Heart right ventricle (tissue), 16 donors: ENCODE results near the gene NUDCD2. TPM values are rescaled to one million over a fixed set of nuclear protein-coding genes. Genes with fewer than 3 reads are reported as not detected.

Experiments used
- ATAC-seq, 8 donors: fragments of 200-7000 bp; cut with Tn5 transposase; one replicate each; pipeline ENCODE4 v1.9.1; 2020; ENCODE audit warnings: mild to moderate bottlenecking in 8 of 8, moderate library complexity in 8 of 8, moderate number of reproducible peaks in 1 of 8
- DNase-seq, 2 donors: peaks; one replicate each; pipeline ENCODE4 v3.0.0-alpha.2; 2020
- H3K27ac ChIP-seq, 10 donors: fragments of 200-600 bp; sonication (generic) in 2 of 10; one replicate each; pipeline versions ENCODE4 v1.5.0 to v1.8.0; 2020 to 2022; ENCODE audit warnings: mild to moderate bottlenecking in 3 of 10
- H3K27me3 ChIP-seq, 7 donors: fragments of 200-600 bp; one replicate each; pipeline ENCODE4 v1.8.0; 2021 to 2022; ENCODE audit warnings: mild to moderate bottlenecking in 2 of 7
- H3K36me3 ChIP-seq, 9 donors: fragments of 200-600 bp; sonication (generic) in 1 of 9; one replicate each; pipeline versions ENCODE4 v1.5.0 to v1.8.0; 2020 to 2022; ENCODE audit warnings: mild to moderate bottlenecking in 2 of 9
- H3K4me1 ChIP-seq, 9 donors: fragments of 200-600 bp; sonication (generic) in 1 of 9; one replicate each; pipeline versions ENCODE4 v1.5.0 to v1.8.0; 2020 to 2022; ENCODE audit warnings: mild to moderate bottlenecking in 4 of 9
- H3K4me3 ChIP-seq, 10 donors: fragments of 200-600 bp; sonication (generic) in 2 of 10; one replicate each; pipeline versions ENCODE4 v1.5.0 to v1.8.0; 2020 to 2022; ENCODE audit warnings: mild to moderate bottlenecking in 7 of 10, moderate library complexity in 2 of 10
- H3K9me3 ChIP-seq, 11 donors: fragments of 200-600 bp in 10 of 11; sonication (generic) in 2 of 11; one replicate each; pipeline versions ENCODE4 v1.5.0 to v1.8.0; 2013 to 2022; ENCODE audit warnings: mild to moderate bottlenecking in 2 of 11, control low read depth in 1 of 11, moderate library complexity in 1 of 11
- CTCF ChIP-seq, 9 donors: fragments of 200-600 bp; sonication (generic) in 2 of 9; IDR thresholded peaks; one replicate each; pipeline versions ENCODE4 v1.5.0 to v1.8.0; 2021 to 2022; ENCODE audit warnings: antibody characterized with exemption in 9 of 9, mild to moderate bottlenecking in 5 of 9, moderate library complexity in 1 of 9
- WGBS, 2 donors: extraction: QIAGEN DNeasy Blood & Tissue Kit; methylation state at CpG; one replicate each; pipeline ENCODE4 v1.1.7; 2013; ENCODE audit warnings: inconsistent platforms in 1 of 2; 5-methylcytosine and 5-hydroxymethylcytosine counted together
- intact Hi-C, 10 donors: fragments of 100-400 bp; cut with DNase I; formaldehyde crosslinking; loops; one replicate each; pipeline versions ENCODE4 v1.11.1 to v1.14.2; 2022
- polyA plus RNA-seq, 2 donors: library from polyadenylated mRNA; stranded (reverse); fragments of 200-250 nt; gene quantifications; one replicate each; pipeline ENCODE4 v1.2.3, GENCODE V29; 2013
- total RNA-seq, 10 donors: library from RNA; stranded (reverse); fragmentation: NEBNext Ultra II Directional in 3 of 10; extraction: Animal tissue kit (Norgen Biotek cat#: 25700) in 3 of 10; gene quantifications; one replicate each; pipeline versions ENCODE4 v1.2.1 to v1.2.4, GENCODE V29; 2021 to 2023
- donor health status: Arrhythmogenic right ventricular cardiomyopathy.
- donor health status: ischemic (EF 13 %, LVEDD 7.1; RV severe dilation, severe dysfunction).
- donor health status: healthy with polysubstance abuse.
- donor health status: DM: no; HTN: yes; CAD: no.
- donor health status: DM: no; HTN: no; CAD: no.
- donor health status: ischemic (EF 25% LVEDD 6.9; RV normal size, moderate dysfunction).
- donor health status: ischemic (EF 25% LVEDD 5.7; RV mildly dilated, moderate dysfunction).
- donor health status: healthy.
- donor health status: DM: yes; HTN: yes; CAD: no.
- donor health status: Ischemic cardiomyopathy.
- donor health status: ischemic (EF 35%, LVEDD 5.7; RV mildly dilated, moderate dysfunction).
- donor health status: nonischemic (EF 11% LVEDD 7.7; RV severe dilation, severe dysfunction).
- donor health status: DM: yes; HTN: yes; CAD: no.
- donor health status: PGD.
- donor health status: ischemic (EF 29% LVEDD 5.4; RV normal size, mild dysfunction).
- donor health status: nonischemic (EF 23%, LVEDD 6.1; RV moderate dilation, normal function).

NUDCD2 gene
- total and polyA plus RNA-seq, 12 donors = 4.0 to 17.1 (median 12.1) TPM

GRCh38 chr5:163489055-163489744 is 29.3 kb upstream of the NUDCD2 start:
- no peaks in the 10 kb centered on the region for H3K27me3 ChIP-seq
- DNase-seq = no peak
- no peak overlapping the region for H3K4me3 ChIP-seq
- WGBS, 2 donors = 83 to 92% methylated on average over 6 of the region's 6 CpGs
- TF ChIP-seq CTCF (IDR thresholded peaks at IDR 0.05) = peak in 1 of 9 donors; percentile 10
- no peaks in the 10 kb centered on the region for H3K4me1 ChIP-seq
- no peaks in the 10 kb centered on the region for H3K9me3 ChIP-seq
- no peak for ATAC-seq
- peaks cover 0 to 8% (median 0%) of the 10 kb centered on the region in 9 donors for H3K36me3 ChIP-seq
- no peak overlapping the region for H3K27ac ChIP-seq
- intact Hi-C loops = no loop called here

DNA sequence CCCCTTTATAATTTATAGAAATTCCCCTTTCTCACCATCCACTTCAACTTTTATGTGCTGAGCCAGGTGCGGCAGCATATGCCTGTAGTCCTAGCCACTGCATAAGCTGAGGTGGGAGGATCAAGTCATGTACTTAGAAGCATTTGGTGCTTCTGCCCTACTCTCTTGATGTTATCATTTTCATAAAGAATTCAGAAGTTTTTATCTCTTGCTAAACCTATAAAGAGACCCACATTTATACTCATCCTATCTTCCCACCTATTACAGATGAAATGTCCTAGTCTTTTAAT is 19.0 kb upstream of the NUDCD2 start:
- H3K27me3 ChIP-seq = no peaks in the 10 kb centered on the region
- WGBS, 2 donors = 96% methylated on average over 1 of the region's 1 CpG
- no peaks in the 10 kb centered on the region for H3K9me3 ChIP-seq
- ATAC-seq (no peak), DNase-seq (no peak)
- H3K4me3 ChIP-seq = no peak overlapping the region
- TF ChIP-seq CTCF (IDR thresholded peaks at IDR 0.05) = no peak
- H3K27ac ChIP-seq = no peak overlapping the region
- peaks cover 0 to 60% (median 0%) of the 10 kb centered on the region in 9 donors for H3K36me3 ChIP-seq
- intact Hi-C loops = no loop called here
- no peaks in the 10 kb centered on the region for H3K4me1 ChIP-seq

DNA sequence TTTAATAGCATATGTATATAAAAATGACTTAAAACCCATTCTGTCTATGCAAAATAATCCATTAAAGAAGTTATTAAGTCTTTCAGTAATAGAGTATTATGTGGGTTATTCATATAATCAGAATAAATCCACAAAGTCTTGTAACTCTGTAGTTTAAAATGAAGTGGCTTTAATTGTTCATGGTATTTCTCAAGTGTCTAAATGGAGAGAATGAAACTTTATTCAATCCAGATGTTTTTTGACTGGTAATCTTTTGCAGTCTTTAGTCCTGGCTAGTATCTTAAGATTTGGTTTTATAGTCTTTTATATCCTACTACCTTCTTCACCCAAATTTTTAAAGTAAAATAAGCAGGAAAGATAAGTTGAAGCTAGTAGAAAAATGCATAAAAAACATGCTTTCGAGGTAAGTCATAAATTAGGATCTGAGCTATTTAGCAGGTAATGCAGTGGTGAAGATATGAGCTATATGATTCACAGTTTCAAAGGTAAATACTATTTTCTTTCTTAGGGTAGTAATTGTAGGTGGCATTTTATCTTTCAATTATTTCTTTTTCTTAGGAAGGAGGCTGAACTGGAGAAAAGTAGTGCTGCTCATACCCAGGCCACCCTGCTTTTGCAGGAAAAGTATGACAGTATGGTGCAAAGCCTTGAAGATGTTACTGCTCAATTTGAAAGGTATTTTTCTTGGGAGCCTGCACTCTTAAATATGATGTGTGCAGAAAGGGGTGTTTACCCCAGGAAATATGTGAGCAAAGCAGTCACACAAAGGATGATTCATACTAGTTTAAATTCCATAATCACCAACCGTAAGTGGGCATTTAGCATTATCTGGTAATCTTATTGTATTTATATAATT is 18.5 kb upstream of the NUDCD2 start:
- H3K4me3 ChIP-seq = no peak overlapping the region
- H3K4me1 ChIP-seq = no peaks in the 10 kb centered on the region
- H3K9me3 ChIP-seq = no peaks in the 10 kb centered on the region
- ATAC-seq (no peak), DNase-seq (no peak)
- H3K27me3 ChIP-seq = no peaks in the 10 kb centered on the region
- H3K36me3 ChIP-seq = peaks cover 0 to 64% (median 0%) of the 10 kb centered on the region in 9 donors
- H3K27ac ChIP-seq = no peak overlapping the region
- intact Hi-C loops = no loop called here
- WGBS, 2 donors = 95 to 99% methylated on average over 2 of the region's 2 CpGs
- no peak for TF ChIP-seq CTCF (IDR thresholded peaks at IDR 0.05)

DNA sequence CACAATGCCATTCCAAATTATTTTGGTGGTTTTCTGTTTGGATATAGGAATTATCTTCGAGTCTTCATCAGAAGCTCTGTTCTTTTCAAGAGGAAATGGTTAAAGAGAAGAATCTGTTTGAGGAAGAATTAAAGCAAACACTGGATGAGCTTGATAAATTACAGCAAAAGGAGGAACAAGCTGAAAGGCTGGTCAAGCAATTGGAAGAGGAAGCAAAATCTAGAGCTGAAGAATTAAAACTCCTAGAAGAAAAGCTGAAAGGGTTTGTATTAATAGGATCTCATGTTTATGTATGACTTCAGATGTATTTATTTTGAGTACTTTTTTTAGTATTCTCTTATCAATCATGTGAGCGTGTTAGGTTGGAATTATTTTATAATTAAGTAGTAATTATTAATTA is 15.5 kb upstream of the NUDCD2 start:
- H3K36me3 ChIP-seq = peaks cover 0 to 78% (median 0%) of the 10 kb centered on the region in 9 donors
- no peaks in the 10 kb centered on the region for H3K27me3 ChIP-seq
- H3K4me3 ChIP-seq = no peak overlapping the region
- no peak for TF ChIP-seq CTCF (IDR thresholded peaks at IDR 0.05)
- DNase-seq (no peak), ATAC-seq (no peak)
- 89 to 90% methylated on average over 2 of the region's 2 CpGs for WGBS, 2 donors
- no peaks in the 10 kb centered on the region for H3K9me3 ChIP-seq
- no peak overlapping the region for H3K27ac ChIP-seq
- H3K4me1 ChIP-seq = no peaks in the 10 kb centered on the region
- intact Hi-C loops = no loop called here
